GM19395 (cell line): ENCODE measurements around the gene RGS9BP.
A peak's percentile ranks its signal among the peaks of the same experiment; 100 is the strongest.
"Not testable (repeated sequence)": the region's sequence is repeated elsewhere in the genome, so short reads cannot be mapped to it uniquely, and the experiment has no call there.

Source experiments
- ATAC-seq: cut with Tn5 transposase; IDR thresholded peaks from one replicate; pipeline ENCODE4 v1.9.1; 2021; ENCODE audit warnings: mild to moderate bottlenecking, moderate library complexity; ENCODE audit not compliant: unreplicated experiment

RGS9BP gene

DNA sequence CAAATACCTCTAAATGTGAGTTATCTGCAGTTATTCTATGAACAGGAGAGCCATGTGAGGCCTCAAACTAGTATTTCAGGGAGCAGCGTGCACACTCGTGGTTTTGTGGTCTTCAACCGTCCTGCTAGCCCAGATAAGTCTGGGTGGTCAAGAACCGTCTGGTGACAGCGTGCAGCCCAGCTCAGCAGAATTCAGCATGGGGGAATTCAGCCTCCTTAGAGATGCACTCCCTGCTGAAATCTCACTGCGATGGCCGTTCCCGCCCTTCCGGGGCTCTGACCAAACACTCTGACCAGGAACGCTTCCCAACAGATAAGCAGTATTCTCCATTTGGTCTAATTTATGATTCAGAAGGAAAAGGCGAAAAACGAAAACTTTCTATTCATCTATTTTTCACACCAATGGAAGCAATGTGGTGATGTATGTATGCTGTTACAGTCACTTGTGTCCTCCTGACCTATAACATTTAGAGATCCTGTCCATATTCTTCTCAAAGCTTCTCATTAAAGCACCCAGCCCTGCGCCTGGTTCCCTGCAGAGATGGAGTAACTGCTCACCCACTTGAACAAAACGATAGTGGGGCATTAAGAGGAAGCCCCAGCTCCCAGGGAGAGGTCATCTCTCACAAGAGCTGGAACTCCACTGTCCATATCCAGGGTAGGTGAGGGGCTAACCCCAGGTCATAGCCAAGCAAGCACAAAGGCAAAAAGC lies 3.6 kb upstream of the RGS9BP start:
- no peak for ATAC-seq

DNA sequence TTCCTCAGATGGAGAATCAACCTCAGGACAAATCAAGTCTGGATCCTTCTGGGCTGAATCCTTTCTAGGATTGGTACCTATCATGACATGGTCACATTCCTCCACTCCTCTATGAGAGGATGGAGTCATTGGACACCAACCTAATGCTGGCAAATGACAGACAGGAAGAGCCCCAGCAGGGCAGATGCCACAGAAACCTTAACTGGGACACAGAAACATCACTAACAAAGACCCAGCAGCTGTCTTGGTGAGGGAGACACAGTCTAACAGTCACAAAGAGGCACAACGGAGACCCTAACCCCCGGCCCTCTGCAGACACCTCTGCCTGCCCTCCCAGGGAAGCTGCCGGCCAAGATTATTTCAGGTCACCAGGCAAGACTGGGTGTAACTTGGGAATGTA lies 2.8 kb upstream of the RGS9BP start:
- no peak for ATAC-seq

DNA sequence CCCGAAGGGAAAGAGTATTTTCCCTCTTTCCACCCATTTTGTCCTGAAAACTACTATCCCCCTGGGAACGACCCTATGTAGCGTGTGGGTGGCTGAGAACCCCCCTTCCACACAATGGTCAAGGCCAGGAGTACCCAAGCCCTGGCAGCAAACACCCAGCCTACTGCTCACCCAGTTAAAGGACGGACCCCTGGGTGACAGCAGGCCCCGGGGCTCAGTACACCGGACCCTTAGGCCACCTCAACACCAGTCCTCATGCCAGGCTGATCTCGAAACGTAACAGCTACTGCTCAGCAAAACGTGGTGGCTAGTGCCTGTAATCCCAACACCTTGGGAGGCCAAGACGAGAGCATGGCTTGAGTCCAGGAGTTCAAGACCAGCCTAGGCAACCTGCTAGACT lies 2.1 kb upstream of the RGS9BP start:
- no peak for ATAC-seq

DNA sequence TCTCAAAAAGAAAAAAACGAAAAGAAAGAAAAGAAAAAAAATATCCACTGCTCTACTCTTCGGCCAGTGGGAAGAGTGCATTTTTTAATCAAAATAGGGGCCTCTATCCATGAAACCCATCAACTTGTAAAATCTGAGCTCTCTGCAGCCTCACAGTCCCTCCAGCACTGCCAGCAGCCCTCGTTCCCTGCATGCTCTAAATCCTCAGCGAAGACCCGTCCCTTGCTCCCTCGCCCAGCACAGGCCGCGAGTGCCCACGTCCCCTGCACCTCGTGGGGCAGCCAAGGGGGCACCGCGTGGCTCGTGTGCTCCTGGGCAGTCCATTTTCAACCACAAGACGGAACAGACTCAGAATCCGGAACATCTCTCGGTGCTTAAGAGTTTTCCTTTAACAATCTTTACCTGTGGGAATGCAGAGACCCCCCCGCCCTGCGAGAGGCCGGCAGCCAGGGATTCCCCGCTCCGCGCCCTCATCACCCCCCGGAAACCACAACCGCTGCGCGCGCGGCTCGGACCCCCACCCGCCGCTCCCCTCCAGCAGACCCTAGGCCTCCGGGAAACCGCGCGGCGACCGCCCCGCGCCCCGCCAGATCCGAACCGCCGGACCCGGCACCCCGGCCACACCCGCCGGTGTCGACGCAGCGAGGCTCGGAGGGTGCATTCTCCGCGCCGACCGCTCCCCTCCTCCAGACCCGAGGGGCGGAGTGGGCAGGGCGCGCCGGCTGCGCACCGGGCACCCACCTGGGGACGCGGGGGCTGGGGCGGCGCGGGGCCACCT lies 1.3 kb upstream of the RGS9BP start:
- ATAC-seq, result peak; percentile 18

DNA sequence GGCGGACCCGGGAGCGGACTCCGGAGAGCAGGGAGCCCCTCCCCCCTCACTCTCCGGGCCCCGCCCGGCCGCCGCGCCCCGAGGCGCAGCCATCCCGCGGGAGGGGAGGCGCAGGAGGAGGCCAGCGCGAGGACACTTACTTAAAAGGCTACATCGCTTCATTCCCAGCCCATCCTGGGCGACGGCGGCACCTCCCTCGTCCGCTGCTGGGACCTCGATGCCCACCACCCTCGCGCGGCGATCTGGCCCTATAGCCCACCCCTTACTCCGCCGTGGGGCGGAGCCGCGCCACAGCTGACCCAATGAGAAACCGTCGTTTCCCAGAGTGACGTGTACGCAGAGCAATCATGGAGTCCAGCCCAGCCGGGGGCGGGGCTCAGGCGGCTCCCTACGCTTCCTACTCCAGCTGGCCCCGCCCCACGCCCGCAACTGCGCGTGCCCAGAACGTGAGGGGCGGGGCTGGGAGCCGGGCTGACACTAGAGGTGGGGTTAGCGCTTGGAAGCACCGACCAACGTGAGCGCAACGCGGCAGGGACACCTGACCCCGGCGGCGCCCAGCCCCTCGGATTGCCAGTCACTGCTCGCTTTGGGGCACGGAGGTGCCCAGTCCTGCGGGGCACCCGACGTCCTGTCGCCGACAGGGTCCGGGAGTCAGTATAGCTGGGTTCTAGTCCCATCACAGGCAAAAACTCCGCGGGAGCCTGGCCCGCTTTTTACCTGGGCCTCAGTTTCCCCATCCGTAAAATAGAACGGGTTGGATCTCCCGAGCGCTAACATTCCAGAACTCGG lies 523 bp upstream of the RGS9BP start, which contains the start of gene ANKRD27:
Gene ANKRD27 (minus strand): TSS at position 250 of the 789 bp plus-strand sequence. CDS start 16,165 bp downstream, outside the sequence.
- ATAC-seq, result peak; percentile 98

DNA sequence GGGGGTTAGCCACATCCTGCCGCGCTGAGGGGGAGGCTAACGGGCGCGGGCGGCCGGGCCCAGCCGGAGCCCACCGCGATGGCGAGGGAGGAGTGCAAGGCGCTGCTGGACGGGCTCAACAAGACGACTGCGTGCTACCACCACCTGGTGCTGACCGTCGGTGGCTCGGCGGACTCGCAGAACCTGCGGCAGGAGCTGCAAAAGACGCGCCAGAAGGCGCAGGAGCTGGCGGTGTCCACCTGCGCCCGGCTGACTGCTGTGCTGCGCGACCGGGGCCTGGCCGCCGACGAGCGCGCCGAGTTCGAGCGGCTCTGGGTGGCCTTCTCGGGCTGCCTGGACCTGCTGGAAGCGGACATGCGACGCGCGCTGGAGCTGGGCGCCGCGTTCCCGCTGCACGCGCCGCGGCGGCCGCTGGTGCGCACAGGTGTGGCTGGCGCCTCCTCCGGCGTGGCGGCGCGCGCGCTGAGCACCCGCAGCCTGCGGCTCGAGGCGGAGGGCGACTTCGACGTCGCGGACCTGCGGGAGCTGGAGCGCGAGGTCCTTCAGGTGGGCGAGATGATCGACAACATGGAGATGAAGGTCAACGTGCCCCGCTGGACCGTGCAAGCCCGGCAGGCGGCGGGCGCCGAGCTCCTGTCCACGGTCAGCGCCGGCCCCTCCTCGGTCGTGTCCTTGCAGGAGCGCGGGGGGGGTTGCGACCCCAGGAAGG lies 692 bp downstream of the RGS9BP start:
- ATAC-seq, result no peak

DNA sequence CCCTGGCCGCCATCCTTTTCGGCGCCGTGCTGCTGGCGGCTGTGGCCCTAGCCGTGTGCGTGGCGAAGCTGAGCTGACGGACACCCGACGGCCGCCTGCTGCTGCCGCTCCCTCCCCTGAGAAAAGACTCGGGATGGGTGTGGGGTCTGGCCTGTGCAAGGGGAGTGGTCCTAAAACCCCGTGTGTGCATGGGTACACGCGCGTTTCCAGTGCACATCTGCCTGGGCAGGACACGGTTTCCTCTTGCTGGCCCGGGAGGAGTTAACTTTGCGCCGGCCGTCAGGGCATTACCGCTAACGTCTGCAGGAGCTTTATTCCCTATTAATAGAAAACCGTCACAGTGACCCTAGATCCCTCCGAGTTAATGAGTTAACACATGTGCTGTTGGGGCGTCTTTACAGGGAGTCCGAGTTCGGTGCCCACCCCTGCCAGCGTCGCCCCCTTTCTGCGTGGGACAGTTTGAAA lies 1.3 kb downstream of the RGS9BP start:
- no peak for ATAC-seq

DNA sequence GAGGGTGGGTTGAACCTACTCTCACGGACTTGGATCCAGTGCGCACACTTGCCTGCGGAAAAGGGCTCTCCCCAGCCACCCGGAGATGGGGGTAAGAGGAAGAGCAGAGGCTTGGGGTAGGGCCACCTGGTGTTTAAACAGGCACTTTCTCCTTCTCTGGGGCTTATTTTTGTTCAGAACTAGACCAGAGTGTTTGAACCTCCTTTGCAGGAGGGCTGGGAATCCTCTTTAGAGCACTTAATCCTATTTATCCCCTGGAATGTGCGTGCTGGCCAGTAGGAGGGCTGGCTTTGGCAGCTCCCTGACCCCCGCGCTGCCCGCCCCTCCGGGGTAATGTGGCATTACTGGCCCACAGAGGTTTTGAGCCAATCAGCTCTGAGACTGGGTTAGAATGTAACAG lies 2.0 kb downstream of the RGS9BP start:
- ATAC-seq, result no peak

DNA sequence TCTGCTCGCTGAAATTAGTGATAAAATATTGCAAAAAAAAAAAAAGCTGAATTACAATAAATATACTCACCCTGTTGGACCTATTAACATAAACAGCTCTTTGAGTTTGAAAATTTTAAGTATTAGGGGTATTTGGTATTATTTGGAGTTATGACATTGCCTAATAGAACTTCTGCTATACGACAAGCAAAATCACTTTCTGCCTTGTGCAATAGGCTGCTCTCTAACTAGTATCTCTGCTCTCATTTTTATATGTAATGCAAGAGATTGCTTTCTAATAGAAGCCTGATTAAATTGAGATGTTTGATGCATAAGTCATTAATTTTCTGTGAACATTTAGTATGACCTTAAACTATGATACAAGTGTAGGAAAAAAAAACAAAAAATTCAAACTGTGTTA lies 5.3 kb downstream of the RGS9BP start:
- no peak for ATAC-seq

DNA sequence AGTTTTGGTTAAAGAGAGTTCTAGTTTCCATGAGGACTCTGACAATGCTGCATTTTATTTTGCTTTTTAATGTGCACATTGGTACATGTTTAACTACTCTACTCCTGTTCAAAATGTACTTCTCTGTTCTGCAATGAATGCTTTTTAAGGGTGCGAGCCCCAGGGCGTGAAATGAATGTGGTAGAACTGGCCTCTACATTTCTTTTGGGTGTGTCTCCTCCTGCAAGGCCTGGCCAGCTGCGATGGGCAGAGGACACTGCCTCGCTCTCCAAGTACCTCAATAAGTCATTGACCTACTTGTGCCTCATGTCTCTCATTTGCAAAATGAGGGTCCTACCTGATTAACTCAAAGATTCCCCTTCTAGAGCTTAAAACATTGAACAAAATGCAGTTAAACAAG lies 6.7 kb downstream of the RGS9BP start:
- ATAC-seq, result no peak

DNA sequence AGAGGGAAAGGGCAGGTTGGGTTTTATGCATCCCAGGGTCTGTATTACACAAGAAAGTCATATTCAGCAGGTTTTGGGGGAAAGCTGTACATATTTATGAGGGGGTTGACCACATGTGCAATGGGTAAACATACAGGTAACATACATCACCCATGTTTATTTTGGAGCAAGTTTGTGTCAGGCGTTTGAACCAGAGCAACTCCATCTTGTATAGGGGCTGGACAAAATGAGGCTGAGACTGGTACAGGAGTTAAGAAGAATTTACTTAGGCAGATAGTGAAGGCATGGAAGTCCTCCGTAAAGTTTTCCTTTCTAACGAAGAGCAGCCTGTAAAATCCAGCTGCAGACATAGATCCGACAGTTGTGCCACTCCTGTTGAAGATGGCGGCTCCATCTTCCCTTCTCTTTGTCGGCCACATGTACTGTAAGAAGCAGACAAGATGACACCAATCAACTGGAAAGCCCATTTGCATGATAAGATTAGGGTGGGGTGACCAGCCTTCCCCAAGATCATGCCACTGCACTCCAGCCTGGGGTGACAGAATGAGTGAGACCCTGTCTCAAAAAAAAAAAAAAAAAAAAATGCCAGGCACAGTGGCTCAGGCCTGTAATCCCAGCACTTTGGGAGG lies 11.3 kb downstream of the RGS9BP start:
- ATAC-seq, result no peak

DNA sequence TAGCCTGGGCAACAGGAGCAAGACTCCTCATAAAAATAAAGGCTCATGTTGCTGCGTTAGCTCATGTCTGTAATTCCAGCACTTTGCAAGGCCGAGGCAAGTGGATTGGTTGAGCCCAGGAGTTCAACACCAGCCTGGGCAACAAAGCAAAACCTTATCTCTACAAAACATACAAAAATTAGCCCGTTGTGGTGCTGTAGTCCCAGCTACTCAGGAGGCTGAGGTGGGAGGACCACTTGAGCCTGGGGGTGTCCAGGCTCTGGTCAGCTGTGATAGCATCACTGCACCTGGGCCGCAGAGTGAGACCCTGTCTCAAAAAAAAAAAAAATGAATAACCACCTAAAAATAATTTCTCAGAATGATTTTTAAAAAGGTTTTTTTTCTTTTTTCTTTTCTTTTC lies 12.0 kb downstream of the RGS9BP start:
- no peak for ATAC-seq

DNA sequence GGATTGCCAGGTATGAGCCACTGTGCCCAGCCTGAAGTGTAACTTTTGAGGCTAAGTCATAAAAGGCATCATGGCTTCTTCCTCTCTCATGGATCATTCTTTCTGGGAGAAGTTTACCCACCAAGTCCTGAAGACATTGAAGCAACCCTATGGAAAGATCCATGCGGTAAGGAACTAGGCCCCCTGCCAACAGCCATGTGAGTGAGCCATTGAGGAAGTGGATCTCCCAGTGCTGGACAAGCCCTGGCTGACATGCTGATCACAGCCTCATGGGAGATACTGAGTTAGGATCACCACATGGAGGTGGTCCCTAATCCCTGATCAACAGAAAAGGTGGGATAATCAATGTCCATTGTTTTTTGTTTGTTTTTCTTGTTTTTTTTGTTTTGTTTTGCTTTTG lies 12.7 kb downstream of the RGS9BP start:
- no peak for ATAC-seq

DNA sequence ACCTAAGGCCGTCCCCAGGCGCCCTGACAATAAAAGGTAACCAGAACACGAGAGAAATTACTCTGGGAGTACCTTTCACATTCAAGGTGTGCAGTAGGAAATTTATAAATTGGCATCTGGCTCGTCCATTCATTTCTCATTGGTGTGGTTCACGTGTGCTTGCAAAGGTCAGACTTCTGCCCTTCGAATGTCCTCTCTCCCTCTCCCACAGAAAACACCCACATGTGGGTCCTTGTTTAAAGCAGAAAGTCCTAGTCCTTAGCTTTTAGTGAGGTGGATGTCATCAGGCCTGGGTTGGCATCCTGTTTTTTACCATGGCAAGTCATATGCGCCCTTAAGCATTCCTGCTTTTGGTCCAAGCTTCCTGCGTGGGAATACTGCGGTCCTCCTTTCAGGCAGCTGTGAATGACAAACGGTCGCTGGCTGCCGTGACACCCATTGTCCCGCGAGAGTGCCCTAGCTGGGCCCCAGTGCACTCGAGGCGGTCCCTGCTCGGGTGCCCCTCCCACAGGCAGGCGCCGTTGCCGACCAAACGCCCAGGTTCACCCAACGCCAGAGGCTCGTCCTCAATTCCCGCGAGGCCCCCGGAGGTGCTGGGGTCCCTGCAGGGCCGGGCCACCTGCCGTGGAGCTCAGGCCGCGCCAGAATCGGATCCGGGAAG lies 15.8 kb downstream of the RGS9BP start, which contains the start of gene NUDT19:
Gene NUDT19 (plus strand): TSS at position 531 of the 661 bp plus-strand sequence. CDS start 140 bp downstream, outside the sequence.
- peak; percentile 88 for ATAC-seq

DNA sequence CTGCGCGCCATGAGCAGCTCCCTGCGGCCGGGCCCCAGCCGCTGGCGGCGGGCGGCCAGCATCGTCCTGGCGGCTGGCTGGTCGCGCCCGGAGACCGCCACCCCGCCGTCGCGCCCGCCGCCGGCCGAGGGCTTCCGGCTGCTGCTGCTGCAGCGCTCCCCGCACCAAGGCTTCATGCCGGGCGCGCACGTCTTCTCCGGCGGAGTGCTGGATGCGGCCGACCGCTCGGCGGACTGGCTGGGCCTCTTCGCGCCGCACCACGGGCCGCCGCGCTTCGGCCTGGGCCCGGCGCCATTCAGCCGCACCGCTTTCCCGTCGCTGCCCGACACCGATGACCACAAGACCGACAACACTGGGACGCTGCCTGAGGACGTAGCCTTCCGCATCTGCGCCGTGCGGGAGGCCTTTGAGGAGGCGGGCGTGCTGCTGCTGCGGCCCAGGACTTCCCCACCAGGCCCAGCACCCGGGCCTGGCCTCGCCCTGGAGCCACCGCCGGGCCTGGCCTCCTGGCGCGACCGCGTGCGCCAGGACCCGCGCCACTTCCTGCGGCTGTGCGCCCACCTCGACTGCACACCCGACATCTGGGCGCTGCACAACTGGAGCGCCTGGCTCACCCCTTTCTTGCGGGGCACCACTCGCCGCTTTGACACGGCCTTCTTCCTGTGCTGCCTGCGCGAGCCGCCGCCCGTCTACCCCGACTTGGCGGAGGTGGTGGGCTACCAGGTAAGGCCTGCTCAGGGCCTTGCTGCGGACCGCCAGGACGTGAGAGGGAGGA lies 16.5 kb downstream of the RGS9BP start:
- ATAC-seq, result peak; percentile 59

DNA sequence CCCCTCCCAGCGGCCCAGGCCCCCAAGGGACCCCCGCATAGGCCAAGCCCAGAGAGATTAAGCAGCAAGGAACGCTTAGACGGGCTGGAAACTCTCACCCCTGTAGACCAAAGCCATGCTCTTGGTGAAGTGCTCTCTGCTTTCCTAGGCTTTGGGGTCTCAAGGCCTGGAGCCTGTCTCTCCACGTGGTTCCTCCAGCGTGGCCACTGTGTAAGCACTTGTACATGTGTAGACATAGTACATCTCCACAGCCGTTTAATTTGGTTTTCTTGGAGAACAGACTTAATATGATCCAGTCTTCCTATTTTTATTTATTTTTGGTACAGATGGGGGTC lies 17.0 kb downstream of the RGS9BP start:
- peak; percentile 9 for ATAC-seq

DNA sequence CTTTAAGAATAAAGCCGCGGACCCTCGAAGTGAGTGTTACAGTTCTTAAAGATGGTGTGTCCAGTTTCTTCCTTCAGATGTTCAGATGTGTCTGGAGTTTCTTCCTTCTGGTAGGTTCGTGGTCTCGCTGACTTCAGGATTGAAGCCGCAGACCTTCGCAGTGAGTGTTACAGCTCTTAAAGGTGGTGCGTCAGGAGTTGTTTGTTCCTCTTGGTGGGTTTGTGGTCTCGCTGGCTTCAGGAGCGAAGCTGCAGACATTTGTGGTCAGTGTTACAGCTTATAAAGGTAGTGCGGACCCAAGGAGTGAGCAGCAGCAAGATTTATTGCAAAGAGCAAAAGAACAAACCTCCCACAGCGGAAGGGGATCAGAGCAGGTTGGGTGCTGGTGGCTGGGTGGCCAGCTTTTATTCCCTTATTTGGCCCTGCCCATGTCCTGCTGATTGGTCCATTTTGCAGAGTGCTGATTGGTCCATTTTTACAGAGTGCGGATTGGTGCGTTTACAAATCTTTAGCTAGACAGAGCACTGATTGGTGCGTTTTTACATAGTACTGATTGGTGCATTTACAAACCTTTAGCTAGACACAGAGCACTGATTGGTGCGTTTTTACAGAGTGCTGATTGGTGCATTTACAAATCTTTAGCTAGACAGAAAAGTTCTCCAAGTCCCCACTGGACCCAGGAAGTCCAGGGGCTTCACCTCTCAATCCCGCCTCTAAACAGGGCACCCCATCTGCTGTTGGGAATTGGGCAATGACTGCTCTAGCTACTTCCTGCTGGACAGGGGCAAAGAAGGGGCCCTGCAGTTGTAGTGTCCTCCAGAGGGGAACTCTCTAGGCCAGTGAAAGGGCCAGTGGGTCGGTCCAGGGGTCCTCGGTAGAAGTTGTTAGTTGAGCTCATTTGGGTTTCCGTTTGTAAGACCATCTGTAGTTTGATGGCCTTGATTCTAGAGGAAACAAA lies 17.8 kb downstream of the RGS9BP start:
- ATAC-seq, result not testable (repeated sequence)

DNA sequence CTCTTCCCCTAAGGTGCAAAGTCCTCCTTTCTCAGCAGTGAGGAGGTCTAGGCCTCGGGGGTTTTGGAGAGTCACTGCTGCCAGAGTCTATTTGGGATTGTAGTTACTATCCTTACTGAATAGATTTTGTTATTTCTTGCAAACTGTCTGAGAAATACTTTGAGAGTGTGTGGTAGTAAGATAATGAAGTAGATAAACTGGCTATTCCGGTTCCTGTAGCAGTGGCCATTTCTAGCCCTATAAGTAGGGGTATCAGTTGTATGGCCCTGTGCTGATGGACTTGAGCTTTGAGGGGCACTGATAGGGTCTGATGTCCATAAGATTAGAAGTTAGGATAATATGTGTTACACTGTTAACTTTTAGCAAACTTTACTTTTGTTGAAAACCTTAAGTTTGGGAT lies 18.7 kb downstream of the RGS9BP start:
- not testable (repeated sequence) for ATAC-seq
